HCT116 (cell line): Measurements from ENCODE around the gene ERLIN1. TPM values are rescaled to one million over a fixed set of nuclear protein-coding genes. Genes with fewer than 3 reads are reported as not detected.

Experiments used
- ATAC-seq: fragments of 200-7000 bp; cut with Tn5 transposase; 2 replicates; pipeline ENCODE4 v1.9.1; 2020; ENCODE audit warnings: mild to moderate bottlenecking, moderate library complexity
- Bru-seq: library from RNA; stranded (reverse); fragments of 400-500 nt; gene quantifications from one replicate; lab custom pipeline; 2021; lab: Mats Ljungman, UMichigan
- BruChase-seq, 2 experiments: library from RNA; stranded (reverse); fragments of 400-500 nt; gene quantifications; one replicate each; lab custom pipeline; 2021; lab: Mats Ljungman, UMichigan
- BruUV-seq: library from RNA; stranded (reverse); fragments of 400-500 nt; replicated peaks from 2 replicates; lab custom pipeline; 2021; lab: Mats Ljungman, UMichigan
- CTCF ChIA-PET: fragments of 300-600 bp; sonication (Branson Sonifier 250); formaldehyde crosslinking; loops from one replicate; lab custom pipeline; 2021; ENCODE audit warnings: antibody characterized with exemption; lab: Charles Lee
- POLR2A ChIA-PET: fragments of 300-600, 350-600 bp; sonication (Branson Sonifier 250); formaldehyde crosslinking; loops from one replicate; lab custom pipeline; 2021; ENCODE audit warnings: antibody characterized with exemption; lab: Charles Lee
- RAD21 ChIA-PET, 2 experiments: fragments of 300-600 bp; sonication (Branson Sonifier 250); formaldehyde crosslinking; loops; one replicate each; lab custom pipeline; 2023; ENCODE audit warnings: low total read pairs in 2 of 2; ENCODE audit not compliant: uncharacterized antibody in 2 of 2, unreplicated experiment in 2 of 2, low non-redundant PET in 1 of 2; lab: Charles Lee
- DNase-seq: peaks from one replicate; pipeline ENCODE4 v3.0.0-alpha.2; 2010; ENCODE audit warnings: low read depth, low spot score
- H2AFZ ChIP-seq: fragments of 200-600 bp; shearing (Covaris generic), sonication (generic); 2 replicates; pipeline ENCODE4 v1.6.1; 2017; ENCODE audit warnings: low read depth, mixed run types, mixed read lengths, antibody characterized with exemption, low read length; ENCODE audit not compliant: poor library complexity, severe bottlenecking
- H3K27ac ChIP-seq: 2 replicates; pipeline ENCODE4 v1.5.1; 2012; ENCODE audit warnings: low read depth, low read length
- H3K27me3 ChIP-seq: fragments of 200-600 bp; sonication (generic); 2 replicates; pipeline ENCODE4 v1.6.1; 2016; ENCODE audit warnings: mixed run types, low read length, mixed read lengths; ENCODE audit not compliant: insufficient read depth
- H3K36me3 ChIP-seq, 2 experiments: fragments of 200-500 bp in 1 of 2; fragments of 200-600 bp in 1 of 2; sonication (Bioruptor generic) in 1 of 2; sonication (generic) in 1 of 2; 2 replicates each; pipeline versions ENCODE4 v1.5.1 to v1.6.1; 2014 to 2016; ENCODE audit warnings: low read length in 2 of 2, inconsistent platforms in 1 of 2, mixed read lengths in 1 of 2, mixed run types in 1 of 2; ENCODE audit not compliant: insufficient read depth in 2 of 2, control insufficient read depth in 1 of 2
- H3K4me1 ChIP-seq, 2 experiments: fragments of 200-600 bp in 1 of 2; sonication (generic) in 1 of 2; 2 replicates each; pipeline versions ENCODE4 v1.5.1 to v1.6.1; 2012 to 2017; ENCODE audit warnings: low read length in 2 of 2, inconsistent platforms in 1 of 2, mild to moderate bottlenecking in 1 of 2, mixed read lengths in 1 of 2, mixed run types in 1 of 2, moderate library complexity in 1 of 2; ENCODE audit not compliant: insufficient read depth in 2 of 2, control insufficient read depth in 1 of 2
- H3K4me2 ChIP-seq: fragments of 200-600 bp; sonication (generic); 2 replicates; pipeline ENCODE4 v1.6.1; 2017; ENCODE audit warnings: mixed run types, low read length, mixed read lengths
- H3K4me3 ChIP-seq, 2 experiments: fragments of 200-600 bp in 1 of 2; sonication (generic) in 1 of 2; replicated peaks in 1 of 2; 2 replicates each; pipeline ENCODE4 v1.5.1; 2011 to 2016; ENCODE audit warnings: low read length in 2 of 2, control low read depth in 1 of 2, low read depth in 1 of 2, mild to moderate bottlenecking in 1 of 2, mixed read lengths in 1 of 2, mixed run types in 1 of 2
- H3K79me2 ChIP-seq: fragments of 200-600 bp; sonication (generic); 2 replicates; pipeline ENCODE4 v1.6.1; 2017; ENCODE audit warnings: mild to moderate bottlenecking, mixed run types, low read length, moderate library complexity, mixed read lengths; ENCODE audit not compliant: insufficient read depth
- H3K9ac ChIP-seq: fragments of 200-600 bp; sonication (generic); 2 replicates; pipeline ENCODE4 v1.6.1; 2016; ENCODE audit warnings: low read length, mixed read lengths
- H3K9me2 ChIP-seq: fragments of 200-600 bp; sonication (generic), shearing (Covaris generic); 2 replicates; pipeline ENCODE4 v1.6.1; 2017; ENCODE audit warnings: mixed run types, mild to moderate bottlenecking, moderate library complexity; ENCODE audit not compliant: insufficient read depth
- H3K9me3 ChIP-seq, 2 experiments: fragments of 200-500 bp in 1 of 2; fragments of 200-600 bp in 1 of 2; sonication (Bioruptor generic) in 1 of 2; sonication (generic) in 1 of 2; 2 replicates each; pipeline ENCODE4 v1.6.1; 2014 to 2017; ENCODE audit warnings: low read length in 2 of 2, mixed read lengths in 2 of 2, inconsistent platforms in 1 of 2, low read depth in 1 of 2, mild to moderate bottlenecking in 1 of 2, mixed run types in 1 of 2, moderate library complexity in 1 of 2; ENCODE audit not compliant: control insufficient read depth in 1 of 2, insufficient read depth in 1 of 2
- H4K20me1 ChIP-seq: fragments of 200-600 bp; sonication (generic), shearing (Covaris generic); 2 replicates; pipeline ENCODE4 v1.6.1; 2017; ENCODE audit warnings: mixed run types, mild to moderate bottlenecking, moderate library complexity; ENCODE audit not compliant: insufficient read depth
- CBX3 ChIP-seq: IDR thresholded peaks from 2 replicates; pipeline ENCODE4 v1.6.1; 2012; ENCODE audit warnings: low read depth
- CEBPB ChIP-seq: IDR thresholded peaks from 2 replicates; pipeline ENCODE4 v1.6.1; 2012; ENCODE audit warnings: low read depth
- EGR1 ChIP-seq: IDR thresholded peaks from 2 replicates; pipeline ENCODE4 v1.6.1; 2012; ENCODE audit warnings: low read depth
- FOSL1 ChIP-seq: IDR thresholded peaks from 2 replicates; pipeline ENCODE4 v1.6.1; 2012; ENCODE audit warnings: low read depth
- POLR2A ChIP-seq: IDR thresholded peaks from 2 replicates; pipeline ENCODE4 v1.7.0; 2011; ENCODE audit warnings: borderline replicate concordance; ENCODE audit not compliant: insufficient read depth, insufficient read length; ENCODE audit errors: extremely low read depth
- POLR2AphosphoS5 ChIP-seq: IDR thresholded peaks from 2 replicates; pipeline ENCODE4 v1.6.1; 2011; ENCODE audit warnings: mild to moderate bottlenecking, low read depth, low read length, moderate library complexity
- SIN3A ChIP-seq: IDR thresholded peaks from 2 replicates; pipeline ENCODE4 v1.6.1; 2012; ENCODE audit warnings: low read depth
- SP1 ChIP-seq: IDR thresholded peaks from 2 replicates; pipeline ENCODE4 v1.6.1; 2012; ENCODE audit warnings: low read depth
- TCF7L2 ChIP-seq: IDR thresholded peaks from 2 replicates; pipeline ENCODE4 v1.7.0; 2011; ENCODE audit warnings: borderline replicate concordance, inconsistent platforms; ENCODE audit not compliant: insufficient read depth, insufficient read length; ENCODE audit errors: extremely low read depth
- ZFX ChIP-seq: fragments of 450-650 bp; IDR thresholded peaks from 2 replicates; pipeline ENCODE4 v1.6.1; 2017
- intact Hi-C: fragments of 100-400 bp; cut with micrococcal nuclease; formaldehyde crosslinking; loops from 2 replicates; pipeline ENCODE4 v1.10.0; 2022
- long read RNA-seq: library from polyadenylated mRNA; unstranded; transcript quantifications from one replicate; pipeline ENCODE4 v2.0.0, GENCODE V29; 2021; ENCODE audit not compliant: unreplicated experiment
- polyA plus RNA-seq: library from polyadenylated mRNA; unstranded; fragments of >200 nt; gene quantifications from 2 replicates; pipeline ENCODE4 v1.2.1, GENCODE V29; 2012; ENCODE audit warnings: missing spikeins
- total RNA-seq: library from RNA; stranded (reverse); gene quantifications from one replicate; pipeline ENCODE4 v1.2.1, GENCODE V29; 2021; ENCODE audit not compliant: unreplicated experiment
- TF ChIP-seq, protein P1 (sequence below): IDR thresholded peaks from 2 replicates; pipeline ENCODE4 v1.6.1; 2011; ENCODE audit warnings: mild to moderate bottlenecking, low read length, moderate library complexity; ENCODE audit not compliant: insufficient replicate concordance; ENCODE audit errors: extremely low read depth
- TF ChIP-seq, protein P2 (sequence below), 3 experiments: fragments of 200-600 bp in 1 of 3; sonication (generic) in 1 of 3; IDR thresholded peaks in 2 of 3; conservative IDR thresholded peaks in 1 of 3; 2 replicates each; pipeline ENCODE4 v1.5.1; 2012 to 2017; ENCODE audit warnings: low read depth in 2 of 3, low read length in 2 of 3, antibody characterized with exemption in 1 of 3, borderline replicate concordance in 1 of 3, control low read depth in 1 of 3, mild to moderate bottlenecking in 1 of 3, mixed read lengths in 1 of 3, mixed run types in 1 of 3, moderate library complexity in 1 of 3; ENCODE audit not compliant: insufficient read depth in 1 of 3
- TF ChIP-seq, protein P3 (sequence below): IDR thresholded peaks from 2 replicates; pipeline ENCODE4 v1.6.1; 2012

ERLIN1 gene
- total RNA-seq (64.5 TPM), Bru-seq, nascent RNA (percentile 87 among the genes with signal in this experiment), BruChase-seq, experiment 1, labeled RNA remaining after a 6-hour chase (percentile 91 among the genes with signal in this experiment), BruChase-seq, experiment 2, labeled RNA remaining after a 2-hour chase (percentile 91 among the genes with signal in this experiment)
- 47.1 and 57.9 TPM in 2 replicates for polyA plus RNA-seq
- long read RNA-seq, full-length matches to known transcripts, result 94 of 159 reads
- long read RNA-seq, partial matches to known transcripts, result 11 of 159 reads
- long read RNA-seq, other reads (novel, unspliced or antisense), result 54 of 159 reads

DNA sequence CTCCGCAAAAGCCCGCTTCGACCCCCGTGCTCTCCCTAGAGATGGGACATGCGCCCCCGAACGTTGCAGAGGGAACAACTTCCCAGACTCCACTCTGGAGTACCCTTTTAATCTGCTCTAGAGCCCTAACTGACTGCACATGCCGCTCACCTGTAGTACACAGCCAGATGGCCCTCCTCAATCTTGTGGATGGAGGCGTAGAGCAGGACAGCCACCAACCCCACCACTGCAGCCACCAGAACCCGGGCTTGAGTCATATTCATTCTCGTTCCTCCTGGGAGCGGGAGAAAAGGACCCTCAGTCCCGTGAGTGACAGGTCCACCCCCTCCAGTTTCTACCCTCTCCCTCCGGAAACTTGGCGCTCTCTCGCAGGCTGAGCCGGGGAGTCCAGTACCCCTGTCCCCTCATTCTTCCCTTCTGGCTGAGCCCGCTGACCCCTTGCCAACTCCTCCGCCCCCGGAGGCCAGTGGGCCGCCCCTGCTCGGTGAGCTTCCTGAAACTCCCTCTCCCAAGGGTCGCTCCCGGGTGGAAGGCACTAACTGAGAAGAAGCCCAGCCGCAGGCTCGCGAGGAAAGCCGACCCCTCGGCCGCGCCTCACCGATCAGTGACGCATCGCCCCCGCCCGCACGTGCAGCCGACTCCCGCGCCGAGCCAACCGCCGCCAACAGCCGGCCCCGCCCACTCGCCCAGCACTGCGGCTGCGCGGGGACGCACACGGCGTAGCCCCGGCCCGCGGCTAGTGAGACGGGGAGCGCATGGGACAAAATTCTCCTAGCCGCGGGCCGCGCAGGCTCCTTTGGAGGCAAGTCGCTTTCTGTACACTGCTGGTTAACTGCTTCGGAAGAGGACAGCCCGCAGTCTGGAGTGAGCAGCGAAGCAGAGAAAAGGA lies at the start of gene ERLIN1:
Gene ERLIN1 (minus strand): TSS at position 666 of the 889 bp plus-strand sequence. CDS start 403 bp downstream, at position 263.
- Histone ChIP-seq H4K20me1 (no peaks in the 10 kb centered on the region), H3K9me2 (no peaks in the 10 kb centered on the region), H3K4me3 (peak within 1 kb of the TSS; percentile 73 to 82), H3K27ac (peak within 1 kb of the TSS; percentile 84), H3K9ac (peak within 1 kb of the TSS; percentile 90), H3K4me2 (peak within 1 kb of the TSS; percentile 82), H3K27me3 (no peaks in the 10 kb centered on the region), H3K79me2 (peaks cover 93% of the 10 kb centered on the region), H3K36me3 (peaks cover 29 to 35% of the 10 kb centered on the region in 2 experiments), H3K4me1 (peaks cover 12 to 23% of the 10 kb centered on the region in 2 experiments; a peak in 3 of 4 replicates), H2AFZ (peak within 1 kb of the TSS; percentile 17), H3K9me3 (no peaks in the 10 kb centered on the region)
- CTCF ChIA-PET, result no interaction called here
- BruUV-seq, result no TSS peak
- peak; percentile 80 for DNase-seq
- TF ChIP-seq, protein P1, sequence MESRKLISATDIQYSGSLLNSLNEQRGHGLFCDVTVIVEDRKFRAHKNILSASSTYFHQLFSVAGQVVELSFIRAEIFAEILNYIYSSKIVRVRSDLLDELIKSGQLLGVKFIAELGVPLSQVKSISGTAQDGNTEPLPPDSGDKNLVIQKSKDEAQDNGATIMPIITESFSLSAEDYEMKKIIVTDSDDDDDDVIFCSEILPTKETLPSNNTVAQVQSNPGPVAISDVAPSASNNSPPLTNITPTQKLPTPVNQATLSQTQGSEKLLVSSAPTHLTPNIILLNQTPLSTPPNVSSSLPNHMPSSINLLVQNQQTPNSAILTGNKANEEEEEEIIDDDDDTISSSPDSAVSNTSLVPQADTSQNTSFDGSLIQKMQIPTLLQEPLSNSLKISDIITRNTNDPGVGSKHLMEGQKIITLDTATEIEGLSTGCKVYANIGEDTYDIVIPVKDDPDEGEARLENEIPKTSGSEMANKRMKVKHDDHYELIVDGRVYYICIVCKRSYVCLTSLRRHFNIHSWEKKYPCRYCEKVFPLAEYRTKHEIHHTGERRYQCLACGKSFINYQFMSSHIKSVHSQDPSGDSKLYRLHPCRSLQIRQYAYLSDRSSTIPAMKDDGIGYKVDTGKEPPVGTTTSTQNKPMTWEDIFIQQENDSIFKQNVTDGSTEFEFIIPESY, result peak; percentile 91
- TF ChIP-seq FOSL1 (no peak), POLR2A (peak; percentile 92), CBX3 (no peak), TCF7L2 (peak; percentile 74), POLR2AphosphoS5 (peak; percentile 95), CEBPB (no peak), SIN3A (peak; percentile 81), EGR1 (peak; percentile 97), SP1 (peak; percentile 79), ZFX (peak; percentile 78; the same call in 1 of the 2 replicates)
- TF ChIP-seq, protein P2, sequence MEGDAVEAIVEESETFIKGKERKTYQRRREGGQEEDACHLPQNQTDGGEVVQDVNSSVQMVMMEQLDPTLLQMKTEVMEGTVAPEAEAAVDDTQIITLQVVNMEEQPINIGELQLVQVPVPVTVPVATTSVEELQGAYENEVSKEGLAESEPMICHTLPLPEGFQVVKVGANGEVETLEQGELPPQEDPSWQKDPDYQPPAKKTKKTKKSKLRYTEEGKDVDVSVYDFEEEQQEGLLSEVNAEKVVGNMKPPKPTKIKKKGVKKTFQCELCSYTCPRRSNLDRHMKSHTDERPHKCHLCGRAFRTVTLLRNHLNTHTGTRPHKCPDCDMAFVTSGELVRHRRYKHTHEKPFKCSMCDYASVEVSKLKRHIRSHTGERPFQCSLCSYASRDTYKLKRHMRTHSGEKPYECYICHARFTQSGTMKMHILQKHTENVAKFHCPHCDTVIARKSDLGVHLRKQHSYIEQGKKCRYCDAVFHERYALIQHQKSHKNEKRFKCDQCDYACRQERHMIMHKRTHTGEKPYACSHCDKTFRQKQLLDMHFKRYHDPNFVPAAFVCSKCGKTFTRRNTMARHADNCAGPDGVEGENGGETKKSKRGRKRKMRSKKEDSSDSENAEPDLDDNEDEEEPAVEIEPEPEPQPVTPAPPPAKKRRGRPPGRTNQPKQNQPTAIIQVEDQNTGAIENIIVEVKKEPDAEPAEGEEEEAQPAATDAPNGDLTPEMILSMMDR (IDR thresholded peaks at IDR 0.05 in 2 of 3, conservative IDR thresholded peaks at IDR 0.05 in 1 of 3; ENCODE audit: borderline replicate concordance in 1 of 3, insufficient read depth in 1 of 3, low read depth in 2 of 3, low read length in 2 of 3), result 0 out of 6 replicates have a peak, but pooled peaks of 1 of the 3 experiments have one; percentile 23
- TF ChIP-seq, protein P3, sequence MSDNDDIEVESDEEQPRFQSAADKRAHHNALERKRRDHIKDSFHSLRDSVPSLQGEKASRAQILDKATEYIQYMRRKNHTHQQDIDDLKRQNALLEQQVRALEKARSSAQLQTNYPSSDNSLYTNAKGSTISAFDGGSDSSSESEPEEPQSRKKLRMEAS, result peak; percentile 96
- POLR2A ChIA-PET, result interaction anchor here (1.0 kb wide), 1 partner anchor 11 kb away, joined by 3 read pairs; no protein-coding TSS in a partner anchor
- ATAC-seq, result peak; percentile 91
- intact Hi-C loops, result loop anchor here (5.0 to 10.0 kb wide), 2 partner anchors 338 to 451 kb away; partner anchors contain the start of genes COX15 and CUTC
- RAD21 ChIA-PET, result no interaction called here
